ENCODE measurements around the gene GRIK3.

DNA sequence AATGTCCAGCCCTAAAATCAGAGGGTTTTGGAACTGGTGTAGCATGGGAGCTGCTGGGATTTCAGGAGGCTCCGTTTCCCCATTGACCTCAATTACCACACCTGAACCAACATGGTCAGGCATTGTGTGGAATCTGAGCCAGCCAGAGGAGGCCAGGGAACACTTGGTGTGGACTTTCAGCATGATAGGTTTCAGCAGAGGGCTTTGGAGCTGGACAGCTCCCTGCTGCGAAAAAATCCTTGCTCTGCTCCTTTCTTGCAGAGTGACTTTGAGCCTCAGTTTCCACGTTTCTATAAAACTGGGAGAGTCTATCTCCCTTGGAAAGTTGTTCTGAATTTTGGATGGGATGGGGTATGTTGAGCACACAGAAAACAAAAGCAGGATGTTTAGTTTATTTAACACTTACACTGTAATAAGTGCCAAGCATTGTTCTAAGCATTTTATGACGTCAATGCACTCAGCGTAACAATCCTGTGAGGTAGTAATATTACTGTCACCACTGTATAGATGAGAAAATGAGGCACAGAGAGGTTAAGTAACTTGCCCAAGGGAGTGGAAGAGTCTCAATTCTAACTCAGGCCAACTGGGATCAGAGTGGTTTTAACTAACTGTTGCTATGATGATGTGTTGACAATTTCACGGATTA lies 168.0 kb downstream of the GRIK3 start:
- TF ChIP-seq, protein P1, sequence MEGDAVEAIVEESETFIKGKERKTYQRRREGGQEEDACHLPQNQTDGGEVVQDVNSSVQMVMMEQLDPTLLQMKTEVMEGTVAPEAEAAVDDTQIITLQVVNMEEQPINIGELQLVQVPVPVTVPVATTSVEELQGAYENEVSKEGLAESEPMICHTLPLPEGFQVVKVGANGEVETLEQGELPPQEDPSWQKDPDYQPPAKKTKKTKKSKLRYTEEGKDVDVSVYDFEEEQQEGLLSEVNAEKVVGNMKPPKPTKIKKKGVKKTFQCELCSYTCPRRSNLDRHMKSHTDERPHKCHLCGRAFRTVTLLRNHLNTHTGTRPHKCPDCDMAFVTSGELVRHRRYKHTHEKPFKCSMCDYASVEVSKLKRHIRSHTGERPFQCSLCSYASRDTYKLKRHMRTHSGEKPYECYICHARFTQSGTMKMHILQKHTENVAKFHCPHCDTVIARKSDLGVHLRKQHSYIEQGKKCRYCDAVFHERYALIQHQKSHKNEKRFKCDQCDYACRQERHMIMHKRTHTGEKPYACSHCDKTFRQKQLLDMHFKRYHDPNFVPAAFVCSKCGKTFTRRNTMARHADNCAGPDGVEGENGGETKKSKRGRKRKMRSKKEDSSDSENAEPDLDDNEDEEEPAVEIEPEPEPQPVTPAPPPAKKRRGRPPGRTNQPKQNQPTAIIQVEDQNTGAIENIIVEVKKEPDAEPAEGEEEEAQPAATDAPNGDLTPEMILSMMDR (IDR thresholded peaks at IDR 0.05; ENCODE audit: low read depth, low read length, poor library complexity, severe bottlenecking) = no peak
- TF ChIP-seq EZH2phosphoT487 (IDR thresholded peaks at IDR 0.05; ENCODE audit: borderline replicate concordance, low read length) = no peak

Measured in DOHH2 (cell line).